Measurements from ENCODE around the gene POLDIP3.

DNA sequence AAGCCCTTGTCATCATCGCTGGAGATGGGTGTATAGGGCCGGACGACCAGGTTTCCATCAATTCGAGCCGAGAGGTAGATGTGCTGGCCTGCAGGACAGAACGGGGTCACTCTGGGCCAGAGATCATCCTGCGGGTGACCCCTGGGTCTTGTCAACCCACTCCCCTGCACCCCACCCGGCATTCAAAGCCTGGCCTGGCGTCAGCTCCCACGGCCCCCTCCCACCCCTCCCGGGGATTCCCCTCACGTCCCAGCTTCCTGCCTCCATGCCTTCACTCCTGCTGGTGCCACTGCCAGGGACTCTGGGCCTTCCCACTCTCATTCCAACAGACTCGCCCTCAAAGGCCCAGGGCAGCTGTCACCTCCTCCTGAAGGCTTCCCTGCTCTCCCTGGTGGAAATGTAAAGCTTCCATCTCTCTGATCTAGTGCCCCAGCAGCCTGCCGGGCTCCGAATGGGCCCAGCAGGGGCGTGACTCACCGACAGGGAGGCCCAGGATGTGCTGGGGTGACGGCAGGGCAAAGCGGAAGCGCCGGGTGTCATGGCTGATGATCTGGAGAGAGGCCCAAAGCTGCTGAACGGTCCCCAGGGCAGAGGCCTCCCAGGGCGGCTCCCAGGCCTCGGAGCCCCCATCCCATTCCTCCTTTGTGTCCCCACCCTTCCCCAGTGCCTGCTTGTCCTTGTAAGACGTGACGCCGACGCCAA is 16.4 kb upstream of the POLDIP3 start:
- TF ChIP-seq, protein P1, sequence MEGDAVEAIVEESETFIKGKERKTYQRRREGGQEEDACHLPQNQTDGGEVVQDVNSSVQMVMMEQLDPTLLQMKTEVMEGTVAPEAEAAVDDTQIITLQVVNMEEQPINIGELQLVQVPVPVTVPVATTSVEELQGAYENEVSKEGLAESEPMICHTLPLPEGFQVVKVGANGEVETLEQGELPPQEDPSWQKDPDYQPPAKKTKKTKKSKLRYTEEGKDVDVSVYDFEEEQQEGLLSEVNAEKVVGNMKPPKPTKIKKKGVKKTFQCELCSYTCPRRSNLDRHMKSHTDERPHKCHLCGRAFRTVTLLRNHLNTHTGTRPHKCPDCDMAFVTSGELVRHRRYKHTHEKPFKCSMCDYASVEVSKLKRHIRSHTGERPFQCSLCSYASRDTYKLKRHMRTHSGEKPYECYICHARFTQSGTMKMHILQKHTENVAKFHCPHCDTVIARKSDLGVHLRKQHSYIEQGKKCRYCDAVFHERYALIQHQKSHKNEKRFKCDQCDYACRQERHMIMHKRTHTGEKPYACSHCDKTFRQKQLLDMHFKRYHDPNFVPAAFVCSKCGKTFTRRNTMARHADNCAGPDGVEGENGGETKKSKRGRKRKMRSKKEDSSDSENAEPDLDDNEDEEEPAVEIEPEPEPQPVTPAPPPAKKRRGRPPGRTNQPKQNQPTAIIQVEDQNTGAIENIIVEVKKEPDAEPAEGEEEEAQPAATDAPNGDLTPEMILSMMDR (IDR thresholded peaks at IDR 0.05; ENCODE audit: low read length), result no peak
- TF ChIP-seq EZH2 (optimal IDR thresholded peaks at IDR 0.05; ENCODE audit: low read depth, low read length) (no peak), EZH2phosphoT487 (IDR thresholded peaks at IDR 0.05; ENCODE audit: low read length) (no peak)

Measured in MM.1S (cell line).